ENCODE results near the gene TMEM131L.

Gene TMEM131L

DNA sequence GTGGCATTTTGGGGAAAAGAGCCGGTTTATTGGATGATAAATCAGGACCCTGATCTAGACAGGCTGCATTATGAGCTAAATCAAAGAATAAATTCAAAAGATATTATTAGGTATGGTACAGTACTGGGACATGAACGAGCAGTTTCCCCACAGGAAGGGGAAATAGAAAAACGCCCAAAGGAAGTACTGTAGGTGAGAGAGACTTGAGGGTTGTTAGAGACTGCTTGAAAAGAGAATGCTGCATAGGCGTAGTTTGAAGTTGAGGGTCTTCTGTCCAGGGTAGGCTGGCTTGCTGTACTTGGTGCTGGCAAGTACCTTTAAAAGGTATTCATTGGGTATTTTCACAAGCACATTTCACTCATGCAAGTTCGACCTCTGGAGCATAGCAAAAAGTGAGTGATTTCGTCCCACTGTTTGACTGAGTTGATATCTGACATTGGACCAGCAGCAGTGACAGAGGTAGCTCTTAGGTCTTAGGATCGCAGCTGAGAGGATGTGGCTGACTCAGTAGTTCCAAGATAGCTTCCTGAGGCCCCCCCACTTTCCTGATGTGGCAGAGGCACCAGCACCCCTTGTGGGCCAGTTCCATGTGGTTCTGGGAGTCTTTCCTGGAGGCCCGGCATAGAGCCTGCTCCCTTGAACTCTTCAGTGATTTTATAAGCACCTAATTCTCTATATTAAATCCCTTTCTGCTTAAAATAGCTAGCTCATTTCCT is 64.3 kb downstream of the TMEM131L start:
- TF ChIP-seq YY1 (IDR thresholded peaks at IDR 0.05; ENCODE audit: low read depth) = no peak
- TF ChIP-seq FOXM1 (IDR thresholded peaks at IDR 0.05; ENCODE audit: borderline replicate concordance, low read depth) = no peak
- TF ChIP-seq, protein P1, sequence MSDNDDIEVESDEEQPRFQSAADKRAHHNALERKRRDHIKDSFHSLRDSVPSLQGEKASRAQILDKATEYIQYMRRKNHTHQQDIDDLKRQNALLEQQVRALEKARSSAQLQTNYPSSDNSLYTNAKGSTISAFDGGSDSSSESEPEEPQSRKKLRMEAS (IDR thresholded peaks at IDR 0.05) = no peak
- no peak for TF ChIP-seq NFIC (IDR thresholded peaks at IDR 0.05)
- TF ChIP-seq, protein P2, sequence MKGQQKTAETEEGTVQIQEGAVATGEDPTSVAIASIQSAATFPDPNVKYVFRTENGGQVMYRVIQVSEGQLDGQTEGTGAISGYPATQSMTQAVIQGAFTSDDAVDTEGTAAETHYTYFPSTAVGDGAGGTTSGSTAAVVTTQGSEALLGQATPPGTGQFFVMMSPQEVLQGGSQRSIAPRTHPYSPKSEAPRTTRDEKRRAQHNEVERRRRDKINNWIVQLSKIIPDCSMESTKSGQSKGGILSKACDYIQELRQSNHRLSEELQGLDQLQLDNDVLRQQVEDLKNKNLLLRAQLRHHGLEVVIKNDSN (IDR thresholded peaks at IDR 0.05) = no peak
- TF ChIP-seq EP300 (IDR thresholded peaks at IDR 0.05; ENCODE audit: borderline replicate concordance) = no peak
- TF ChIP-seq CREB1 (IDR thresholded peaks at IDR 0.05; ENCODE audit: low read depth) = no peak
- no peak for TF ChIP-seq CEBPB (IDR thresholded peaks at IDR 0.05)
- TF ChIP-seq TEAD4 (IDR thresholded peaks at IDR 0.05) = no peak
- no peak for TF ChIP-seq TCF12 (IDR thresholded peaks at IDR 0.05; ENCODE audit: low read depth)

DNA sequence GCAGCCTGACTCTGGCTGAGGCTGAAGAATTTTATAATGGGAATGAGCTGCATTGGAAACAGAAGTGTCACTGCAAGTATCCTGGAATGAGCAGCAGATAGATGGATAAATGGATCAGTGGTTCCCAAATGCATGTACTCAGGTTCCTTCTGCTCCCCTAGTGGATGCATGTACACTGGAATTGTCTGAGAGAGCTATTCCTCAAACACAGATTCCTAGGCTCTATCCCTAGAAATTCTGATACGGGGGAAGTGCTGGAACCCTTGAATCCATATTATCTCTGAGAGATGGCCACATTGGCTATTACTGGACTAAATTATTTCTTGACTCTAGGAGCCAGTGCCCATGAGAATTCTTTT is 64.8 kb downstream of the TMEM131L start:
- TF ChIP-seq RAD21 (IDR thresholded peaks at IDR 0.05; ENCODE audit: low read depth) (no peak), EGR1 (IDR thresholded peaks at IDR 0.05) (no peak), TCF12 (IDR thresholded peaks at IDR 0.05; ENCODE audit: low read depth) (no peak), FOXM1 (IDR thresholded peaks at IDR 0.05; ENCODE audit: borderline replicate concordance, low read depth) (no peak), EP300 (IDR thresholded peaks at IDR 0.05; ENCODE audit: borderline replicate concordance) (no peak), NFIC (IDR thresholded peaks at IDR 0.05) (no peak), CEBPB (IDR thresholded peaks at IDR 0.05) (no peak), CREB1 (IDR thresholded peaks at IDR 0.05; ENCODE audit: low read depth) (no peak), YY1 (IDR thresholded peaks at IDR 0.05; ENCODE audit: low read depth) (no peak), ZBTB7A (IDR thresholded peaks at IDR 0.05; ENCODE audit: low read depth) (no peak), TEAD4 (IDR thresholded peaks at IDR 0.05) (no peak), TAF1 (IDR thresholded peaks at IDR 0.05; ENCODE audit: low read depth) (no peak)
- TF ChIP-seq, protein P3, sequence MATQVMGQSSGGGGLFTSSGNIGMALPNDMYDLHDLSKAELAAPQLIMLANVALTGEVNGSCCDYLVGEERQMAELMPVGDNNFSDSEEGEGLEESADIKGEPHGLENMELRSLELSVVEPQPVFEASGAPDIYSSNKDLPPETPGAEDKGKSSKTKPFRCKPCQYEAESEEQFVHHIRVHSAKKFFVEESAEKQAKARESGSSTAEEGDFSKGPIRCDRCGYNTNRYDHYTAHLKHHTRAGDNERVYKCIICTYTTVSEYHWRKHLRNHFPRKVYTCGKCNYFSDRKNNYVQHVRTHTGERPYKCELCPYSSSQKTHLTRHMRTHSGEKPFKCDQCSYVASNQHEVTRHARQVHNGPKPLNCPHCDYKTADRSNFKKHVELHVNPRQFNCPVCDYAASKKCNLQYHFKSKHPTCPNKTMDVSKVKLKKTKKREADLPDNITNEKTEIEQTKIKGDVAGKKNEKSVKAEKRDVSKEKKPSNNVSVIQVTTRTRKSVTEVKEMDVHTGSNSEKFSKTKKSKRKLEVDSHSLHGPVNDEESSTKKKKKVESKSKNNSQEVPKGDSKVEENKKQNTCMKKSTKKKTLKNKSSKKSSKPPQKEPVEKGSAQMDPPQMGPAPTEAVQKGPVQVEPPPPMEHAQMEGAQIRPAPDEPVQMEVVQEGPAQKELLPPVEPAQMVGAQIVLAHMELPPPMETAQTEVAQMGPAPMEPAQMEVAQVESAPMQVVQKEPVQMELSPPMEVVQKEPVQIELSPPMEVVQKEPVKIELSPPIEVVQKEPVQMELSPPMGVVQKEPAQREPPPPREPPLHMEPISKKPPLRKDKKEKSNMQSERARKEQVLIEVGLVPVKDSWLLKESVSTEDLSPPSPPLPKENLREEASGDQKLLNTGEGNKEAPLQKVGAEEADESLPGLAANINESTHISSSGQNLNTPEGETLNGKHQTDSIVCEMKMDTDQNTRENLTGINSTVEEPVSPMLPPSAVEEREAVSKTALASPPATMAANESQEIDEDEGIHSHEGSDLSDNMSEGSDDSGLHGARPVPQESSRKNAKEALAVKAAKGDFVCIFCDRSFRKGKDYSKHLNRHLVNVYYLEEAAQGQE (IDR thresholded peaks at IDR 0.05; ENCODE audit: low read depth) = no peak
- TF ChIP-seq, protein P1 (IDR thresholded peaks at IDR 0.05) = no peak
- TF ChIP-seq, protein P2 (IDR thresholded peaks at IDR 0.05) = no peak

DNA sequence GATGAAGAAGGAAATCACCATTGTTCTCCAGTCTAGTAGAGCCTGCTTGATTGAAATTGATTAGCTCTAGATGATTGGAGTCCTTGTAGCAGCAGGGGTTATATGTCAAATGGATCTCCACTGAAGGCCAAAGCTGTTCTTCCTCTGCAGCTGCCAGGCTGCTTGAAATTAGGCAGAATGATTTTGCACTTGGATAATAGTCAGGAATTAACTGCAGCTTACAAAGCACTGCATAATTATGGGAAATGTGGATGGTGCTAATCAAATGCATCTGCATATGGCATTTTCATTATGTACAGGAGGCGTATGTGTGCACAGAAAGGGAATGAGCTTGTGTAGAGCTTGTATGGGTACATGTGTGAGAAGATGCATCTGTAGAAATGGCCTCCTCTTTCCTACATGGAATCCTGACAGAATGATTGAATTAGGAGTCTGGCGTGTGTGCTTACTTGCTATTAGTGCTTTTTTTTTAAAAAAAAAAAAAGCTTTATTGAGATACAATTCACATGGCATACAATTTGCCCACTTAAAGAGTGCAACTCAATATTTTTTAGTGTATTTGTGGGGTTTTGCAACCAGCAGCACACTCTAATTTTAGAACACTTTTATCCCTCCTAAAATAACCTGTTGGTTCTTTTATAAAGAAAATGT is 65.9 kb downstream of the TMEM131L start:
- TF ChIP-seq TCF12 (IDR thresholded peaks at IDR 0.05; ENCODE audit: low read depth) = no peak
- TF ChIP-seq, protein P1 (IDR thresholded peaks at IDR 0.05) = no peak
- no peak for TF ChIP-seq NFIC (IDR thresholded peaks at IDR 0.05)
- no peak for TF ChIP-seq FOXM1 (IDR thresholded peaks at IDR 0.05; ENCODE audit: borderline replicate concordance, low read depth)
- TF ChIP-seq, protein P2 (IDR thresholded peaks at IDR 0.05) = no peak
- TF ChIP-seq RAD21 (IDR thresholded peaks at IDR 0.05; ENCODE audit: low read depth) = no peak
- TF ChIP-seq ZBTB7A (IDR thresholded peaks at IDR 0.05; ENCODE audit: low read depth) = no peak
- TF ChIP-seq TEAD4 (IDR thresholded peaks at IDR 0.05) = no peak
- TF ChIP-seq EP300 (IDR thresholded peaks at IDR 0.05; ENCODE audit: borderline replicate concordance) = no peak
- no peak for TF ChIP-seq YY1 (IDR thresholded peaks at IDR 0.05; ENCODE audit: low read depth)

DNA sequence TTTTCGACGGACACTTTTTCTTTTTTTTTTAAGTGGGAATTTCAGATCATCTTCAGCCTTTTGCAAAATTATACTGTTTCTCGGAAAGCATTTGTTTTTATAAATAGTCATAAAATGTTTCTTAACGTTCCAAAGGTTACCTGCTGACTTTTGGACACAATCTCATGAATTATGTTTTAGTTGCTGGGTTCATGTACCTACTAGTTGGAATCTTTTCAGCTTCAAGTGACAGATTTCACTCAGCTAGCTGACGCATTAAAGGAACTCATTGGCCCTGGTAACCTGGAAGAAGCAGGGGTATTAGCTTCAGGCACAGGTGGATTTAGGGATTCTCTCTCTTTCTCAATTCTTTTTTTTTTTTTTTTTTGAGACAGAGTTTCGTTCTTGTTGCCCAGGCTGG is 66.5 kb downstream of the TMEM131L start:
- TF ChIP-seq EGR1 (IDR thresholded peaks at IDR 0.05) (no peak), TCF12 (IDR thresholded peaks at IDR 0.05; ENCODE audit: low read depth) (no peak), FOXM1 (IDR thresholded peaks at IDR 0.05; ENCODE audit: borderline replicate concordance, low read depth) (no peak), CEBPB (IDR thresholded peaks at IDR 0.05) (no peak), YY1 (IDR thresholded peaks at IDR 0.05; ENCODE audit: low read depth) (no peak), CREB1 (IDR thresholded peaks at IDR 0.05; ENCODE audit: low read depth) (no peak)
- TF ChIP-seq, protein P2 (IDR thresholded peaks at IDR 0.05) = no peak
- TF ChIP-seq, protein P1 (IDR thresholded peaks at IDR 0.05) = no peak

DNA sequence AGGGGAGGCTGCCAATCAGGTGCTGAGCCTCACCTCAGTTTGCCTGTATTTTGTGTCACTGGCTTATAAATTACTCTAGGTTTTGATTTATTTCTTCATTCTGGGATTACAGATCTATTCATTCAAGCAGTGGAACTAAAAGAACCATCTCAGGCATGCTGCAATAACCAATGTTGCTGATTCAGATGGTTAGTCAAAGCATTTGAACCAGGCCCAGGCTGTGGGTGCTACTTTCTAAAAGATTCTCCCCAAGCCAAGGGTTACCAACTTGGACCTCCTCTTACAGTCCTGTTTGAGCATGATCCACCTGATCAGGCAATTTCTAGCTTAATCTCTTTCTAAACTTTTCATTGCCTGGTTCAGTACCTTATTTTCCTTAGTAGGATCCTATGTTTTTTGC is 67.2 kb downstream of the TMEM131L start:
- TF ChIP-seq TAF1 (IDR thresholded peaks at IDR 0.05; ENCODE audit: low read depth) (no peak), FOXM1 (IDR thresholded peaks at IDR 0.05; ENCODE audit: borderline replicate concordance, low read depth) (no peak), CREB1 (IDR thresholded peaks at IDR 0.05; ENCODE audit: low read depth) (no peak)

All from Ishikawa (cell line).